NCI-H2029 (cell line): ENCODE results near the gene DPH6.
"Not testable (repeated sequence)": the region's sequence is repeated elsewhere in the genome, so short reads cannot be mapped to it uniquely, and the experiment has no call there.

Experiments
- DNase-seq: peaks from one replicate; lab custom pipeline; 2025; lab: John Stamatoyannopoulos, UW

Gene DPH6

GRCh38 chr15:35485411-35485810 is 60.6 kb downstream of the DPH6 start:
- DNase-seq: no peak

- DNase-seq: no peak
Measured at GRCh38 chr15:35484231-35484945, 61.6 kb downstream of the DPH6 start.

GRCh38 chr15:35481992-35482391 is 64.0 kb downstream of the DPH6 start:
- DNase-seq: no peak

GRCh38 chr15:35481064-35481463 is 64.9 kb downstream of the DPH6 start:
- no peak for DNase-seq

GRCh38 chr15:35479423-35479822 is 66.5 kb downstream of the DPH6 start:
- no peak for DNase-seq

- DNase-seq: no peak
Measured at GRCh38 chr15:35477312-35478262, 68.4 kb downstream of the DPH6 start.

- DNase-seq: no peak
Measured at GRCh38 chr15:35471024-35471423, 74.9 kb downstream of the DPH6 start.

- no peak for DNase-seq
Measured at GRCh38 chr15:35470441-35470840, 75.5 kb downstream of the DPH6 start.

- no peak for DNase-seq
Measured at GRCh38 chr15:35466476-35466875, 79.5 kb downstream of the DPH6 start.

- no peak for DNase-seq
Measured at GRCh38 chr15:35465783-35466182, 80.2 kb downstream of the DPH6 start.

- no peak for DNase-seq
Measured at GRCh38 chr15:35460616-35461015, 85.3 kb downstream of the DPH6 start.

GRCh38 chr15:35458176-35458856 is 87.6 kb downstream of the DPH6 start:
- no peak for DNase-seq

GRCh38 chr15:35455201-35455600 is 90.8 kb downstream of the DPH6 start:
- DNase-seq: no peak

- no peak for DNase-seq
Measured at GRCh38 chr15:35450492-35450891, 95.5 kb downstream of the DPH6 start.

- DNase-seq: no peak
Measured at GRCh38 chr15:35448294-35448693, 97.7 kb downstream of the DPH6 start.

- DNase-seq: no peak
Measured at GRCh38 chr15:35445891-35446290, 100.1 kb downstream of the DPH6 start.

- no peak for DNase-seq
Measured at GRCh38 chr15:35444557-35445204, 101.3 kb downstream of the DPH6 start.

GRCh38 chr15:35443376-35443775 is 102.6 kb downstream of the DPH6 start:
- no peak for DNase-seq

- no peak for DNase-seq
Measured at GRCh38 chr15:35442742-35443141, 103.2 kb downstream of the DPH6 start.

GRCh38 chr15:35441279-35441678 is 104.7 kb downstream of the DPH6 start:
- DNase-seq: not testable (repeated sequence)

- DNase-seq: no peak
Measured at GRCh38 chr15:35440265-35440664, 105.7 kb downstream of the DPH6 start.

GRCh38 chr15:35439291-35439690 is 106.7 kb downstream of the DPH6 start:
- DNase-seq: no peak
